ENCODE results near the gene ENPP1. TPM values are rescaled to one million over a fixed set of nuclear protein-coding genes. Genes with fewer than 3 reads are reported as not detected.

Gene ENPP1
- total and polyA plus RNA-seq, 2 donors (not counting 1 experiment from before 2014, with no cell fraction given), result 48.6 to 85.4 TPM

DNA sequence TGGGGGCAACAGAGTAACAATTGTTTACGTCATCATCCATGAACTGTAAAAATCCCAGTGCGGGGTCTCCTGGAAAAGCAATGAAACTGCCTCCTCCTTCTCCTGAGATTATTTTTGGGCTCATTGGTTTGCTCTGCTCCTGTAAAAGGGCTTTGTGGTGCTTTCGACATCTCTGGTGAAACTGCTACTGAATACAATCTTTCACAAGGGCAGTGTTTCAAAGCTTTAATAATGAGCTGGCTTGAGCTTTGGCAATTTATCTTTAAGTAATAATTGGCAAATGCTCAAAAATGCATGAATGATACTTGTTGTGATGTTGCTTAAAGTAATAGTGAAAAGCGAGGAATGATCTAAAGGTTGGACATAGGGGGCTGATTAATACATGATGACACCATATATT lies 43.5 kb upstream of the ENPP1 start:
- peak in 1 of 2 donors; percentile 45 for DNase-seq (ENCODE audit: low read depth in 2 of 2)
- H3K4me2 ChIP-seq (ENCODE audit: extremely low read depth, insufficient read depth, low read length), result no peak overlapping the region

DNA sequence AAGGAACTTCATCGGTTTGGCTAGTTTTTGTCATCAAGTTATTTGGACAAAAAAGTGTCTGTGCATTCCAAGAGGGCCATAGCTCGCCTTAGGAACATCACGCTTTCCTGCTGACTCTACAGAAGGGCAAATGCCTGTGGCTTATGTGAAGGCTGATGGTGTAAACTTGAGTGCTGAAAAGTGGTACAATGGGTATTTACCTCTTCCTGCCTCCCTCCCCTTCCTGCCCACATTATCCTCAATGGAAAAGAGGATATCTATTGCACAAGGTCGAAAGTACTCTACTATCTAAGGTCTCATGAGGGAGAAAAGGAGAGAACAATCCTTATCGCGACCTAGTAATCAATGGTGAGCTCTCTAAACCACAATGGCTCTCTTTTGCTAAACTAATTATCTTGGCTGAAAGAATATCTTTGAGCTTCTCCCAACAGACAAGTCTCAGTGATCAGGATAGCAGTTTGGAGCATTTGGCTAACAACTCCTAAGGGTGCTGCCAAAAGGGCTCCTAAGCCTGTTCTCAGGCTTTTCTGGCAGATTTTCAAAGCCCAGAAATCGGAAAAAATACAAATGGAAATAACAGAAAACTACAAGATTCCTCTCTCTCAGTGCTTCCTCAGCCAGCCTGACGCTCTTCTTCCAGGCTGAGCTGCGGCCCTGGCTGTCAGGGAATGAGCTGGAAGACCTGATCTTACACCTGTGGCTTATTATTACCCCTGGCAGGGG lies 42.6 kb upstream of the ENPP1 start:
- Histone ChIP-seq H4K20me1 (ENCODE audit: control insufficient read depth, extremely low read depth, insufficient read depth, low read length) (no peaks in the 10 kb centered on the region), H3K4me3 (replicated peaks in 1 of 4; ENCODE audit: control extremely low read depth in 1 of 4, insufficient read depth in 1 of 4, low read depth in 3 of 4, low read length in 4 of 4) (no peak overlapping the region), H3K4me2 (ENCODE audit: extremely low read depth, insufficient read depth, low read length) (no peak overlapping the region), H3K79me2 (ENCODE audit: control insufficient read depth, insufficient read depth, low read length) (no peaks in the 10 kb centered on the region), H3K9me3 (ENCODE audit: control insufficient read depth, insufficient read depth, low read depth, low read length) (no peaks in the 10 kb centered on the region), H3K4me1 (ENCODE audit: control insufficient read depth, extremely low read depth, insufficient read depth, low read length) (peaks cover 15% of the 10 kb centered on the region), H3K36me3 (ENCODE audit: control insufficient read depth, insufficient read depth, low read length) (no peaks in the 10 kb centered on the region), H2AFZ (ENCODE audit: low read length) (no peak overlapping the region), H3K27me3 (ENCODE audit: control insufficient read depth, insufficient read depth, low read length) (no peaks in the 10 kb centered on the region), H3K9ac (ENCODE audit: insufficient read depth, low read length) (no peak overlapping the region), H3K27ac (ENCODE audit: insufficient read depth, low read length) (peak overlapping the region; percentile 0)
- DNase-seq (ENCODE audit: low read depth in 2 of 2), result peak; percentile 44 to 94
- TF ChIP-seq, protein P1, sequence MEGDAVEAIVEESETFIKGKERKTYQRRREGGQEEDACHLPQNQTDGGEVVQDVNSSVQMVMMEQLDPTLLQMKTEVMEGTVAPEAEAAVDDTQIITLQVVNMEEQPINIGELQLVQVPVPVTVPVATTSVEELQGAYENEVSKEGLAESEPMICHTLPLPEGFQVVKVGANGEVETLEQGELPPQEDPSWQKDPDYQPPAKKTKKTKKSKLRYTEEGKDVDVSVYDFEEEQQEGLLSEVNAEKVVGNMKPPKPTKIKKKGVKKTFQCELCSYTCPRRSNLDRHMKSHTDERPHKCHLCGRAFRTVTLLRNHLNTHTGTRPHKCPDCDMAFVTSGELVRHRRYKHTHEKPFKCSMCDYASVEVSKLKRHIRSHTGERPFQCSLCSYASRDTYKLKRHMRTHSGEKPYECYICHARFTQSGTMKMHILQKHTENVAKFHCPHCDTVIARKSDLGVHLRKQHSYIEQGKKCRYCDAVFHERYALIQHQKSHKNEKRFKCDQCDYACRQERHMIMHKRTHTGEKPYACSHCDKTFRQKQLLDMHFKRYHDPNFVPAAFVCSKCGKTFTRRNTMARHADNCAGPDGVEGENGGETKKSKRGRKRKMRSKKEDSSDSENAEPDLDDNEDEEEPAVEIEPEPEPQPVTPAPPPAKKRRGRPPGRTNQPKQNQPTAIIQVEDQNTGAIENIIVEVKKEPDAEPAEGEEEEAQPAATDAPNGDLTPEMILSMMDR (conservative IDR thresholded peaks at IDR 0.05 in 1 of 2, IDR thresholded peaks at IDR 0.05 in 1 of 2; ENCODE audit: low read depth in 1 of 2, low read length in 2 of 2), result no peak
- no peak for TF ChIP-seq EZH2 (IDR thresholded peaks at IDR 0.05; ENCODE audit: low read length, missing control alignments)

More for the DNA sequence above, 43.5 kb upstream of the ENPP1 start:
- Histone ChIP-seq H3K4me3 (replicated peaks in 1 of 4; ENCODE audit: control extremely low read depth in 1 of 4, insufficient read depth in 1 of 4, low read depth in 3 of 4, low read length in 4 of 4) (no peak overlapping the region), H3K9me3 (ENCODE audit: control insufficient read depth, insufficient read depth, low read depth, low read length) (no peaks in the 10 kb centered on the region), H3K36me3 (ENCODE audit: control insufficient read depth, insufficient read depth, low read length) (no peaks in the 10 kb centered on the region), H4K20me1 (ENCODE audit: control insufficient read depth, extremely low read depth, insufficient read depth, low read length) (no peaks in the 10 kb centered on the region), H3K79me2 (ENCODE audit: control insufficient read depth, insufficient read depth, low read length) (no peaks in the 10 kb centered on the region), H3K4me1 (ENCODE audit: control insufficient read depth, extremely low read depth, insufficient read depth, low read length) (peaks cover 18% of the 10 kb centered on the region), H3K27me3 (ENCODE audit: control insufficient read depth, insufficient read depth, low read length) (no peaks in the 10 kb centered on the region), H3K9ac (ENCODE audit: insufficient read depth, low read length) (no peak overlapping the region), H2AFZ (ENCODE audit: low read length) (no peak overlapping the region), H3K27ac (ENCODE audit: insufficient read depth, low read length) (no peak overlapping the region)
- no peak for TF ChIP-seq EZH2 (IDR thresholded peaks at IDR 0.05; ENCODE audit: low read length, missing control alignments)
- TF ChIP-seq, protein P1 (conservative IDR thresholded peaks at IDR 0.05 in 1 of 2, IDR thresholded peaks at IDR 0.05 in 1 of 2; ENCODE audit: low read depth in 1 of 2, low read length in 2 of 2), result no peak

DNA sequence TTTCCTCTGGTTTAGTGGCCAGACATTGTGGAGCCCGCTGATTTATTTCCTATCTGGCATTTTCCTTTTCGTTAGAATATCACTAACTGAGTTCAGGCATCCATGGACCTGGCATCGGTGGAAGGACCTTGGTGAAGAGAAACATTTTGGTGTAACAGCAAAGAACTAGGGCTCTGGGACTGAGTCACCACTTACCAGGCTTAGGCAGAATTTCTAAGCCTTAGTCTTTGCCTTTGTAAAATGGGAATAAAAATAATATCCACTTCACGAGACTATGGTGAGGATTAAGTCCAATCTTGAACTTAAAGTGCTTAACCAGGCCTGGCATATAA lies 42.0 kb upstream of the ENPP1 start:
- no peak overlapping the region for H2AFZ ChIP-seq (ENCODE audit: low read length)

More for the DNA sequence above, 42.0 kb upstream of the ENPP1 start:
- no peak overlapping the region for H3K9ac ChIP-seq (ENCODE audit: insufficient read depth, low read length)
- peaks cover 15% of the 10 kb centered on the region for H3K4me1 ChIP-seq (ENCODE audit: control insufficient read depth, extremely low read depth, insufficient read depth, low read length)
- H3K9me3 ChIP-seq (ENCODE audit: control insufficient read depth, insufficient read depth, low read depth, low read length), result no peaks in the 10 kb centered on the region
- no peak for DNase-seq (ENCODE audit: low read depth in 2 of 2)
- H4K20me1 ChIP-seq (ENCODE audit: control insufficient read depth, extremely low read depth, insufficient read depth, low read length), result no peaks in the 10 kb centered on the region
- H3K4me2 ChIP-seq (ENCODE audit: extremely low read depth, insufficient read depth, low read length), result no peak overlapping the region
- no peaks in the 10 kb centered on the region for H3K36me3 ChIP-seq (ENCODE audit: control insufficient read depth, insufficient read depth, low read length)
- no peaks in the 10 kb centered on the region for H3K27me3 ChIP-seq (ENCODE audit: control insufficient read depth, insufficient read depth, low read length)
- TF ChIP-seq, protein P1 (conservative IDR thresholded peaks at IDR 0.05 in 1 of 2, IDR thresholded peaks at IDR 0.05 in 1 of 2; ENCODE audit: low read depth in 1 of 2, low read length in 2 of 2), result no peak
- no peak for TF ChIP-seq EZH2 (IDR thresholded peaks at IDR 0.05; ENCODE audit: low read length, missing control alignments)
- H3K79me2 ChIP-seq (ENCODE audit: control insufficient read depth, insufficient read depth, low read length), result no peaks in the 10 kb centered on the region
- H3K27ac ChIP-seq (ENCODE audit: insufficient read depth, low read length), result no peak overlapping the region
- no peak overlapping the region for H3K4me3 ChIP-seq (replicated peaks in 1 of 4; ENCODE audit: control extremely low read depth in 1 of 4, insufficient read depth in 1 of 4, low read depth in 3 of 4, low read length in 4 of 4)
